HL-60 (cell line): ENCODE measurements around the gene ADAM12.

ENCODE experiments used
- DNase-seq, 2 experiments: peaks; one replicate each; pipeline ENCODE4 v3.0.0-alpha.2; 2010 to 2020; ENCODE audit warnings: low read depth in 1 of 2, low spot score in 1 of 2
- H3K27ac ChIP-seq: fragments of 250-450 bp; sonication (Bioruptor Pico); replicated peaks from 2 replicates; pipeline ENCODE4 v1.5.1; 2020; ENCODE audit warnings: mild to moderate bottlenecking, moderate library complexity
- H3K27me3 ChIP-seq: fragments of 250-450 bp; sonication (Bioruptor Pico); 2 replicates; pipeline ENCODE4 v1.5.1; 2021; ENCODE audit warnings: mild to moderate bottlenecking, moderate library complexity; ENCODE audit not compliant: insufficient read depth, poor library complexity, severe bottlenecking
- H3K4me3 ChIP-seq: replicated peaks from 2 replicates; pipeline ENCODE4 v1.5.1; 2011; ENCODE audit warnings: mild to moderate bottlenecking, control low read depth, low read length; ENCODE audit not compliant: insufficient read depth
- CTCF ChIP-seq: IDR thresholded peaks from one replicate; pipeline ENCODE4 v1.5.1; 2011; ENCODE audit warnings: low read length, control low read depth, inconsistent platforms; ENCODE audit not compliant: insufficient read depth
- GABPA ChIP-seq: IDR thresholded peaks from 2 replicates; pipeline ENCODE4 v1.6.1; 2012; ENCODE audit warnings: low read depth
- POLR2AphosphoS5 ChIP-seq: IDR thresholded peaks from 2 replicates; pipeline ENCODE4 v1.6.1; 2012; ENCODE audit warnings: low read depth
- REST ChIP-seq: IDR thresholded peaks from 2 replicates; pipeline ENCODE4 v1.6.1; 2012; ENCODE audit warnings: low read depth; ENCODE audit not compliant: insufficient replicate concordance
- SPI1 ChIP-seq: IDR thresholded peaks from 2 replicates; pipeline ENCODE4 v1.6.1; 2012; ENCODE audit warnings: low read depth, mild to moderate bottlenecking, borderline replicate concordance

The ADAM12 gene

GRCh38 chr10:126302476-126302756 lies 85.9 kb downstream of the ADAM12 start:
- Histone ChIP-seq H3K27me3 (no peaks in the 10 kb centered on the region), H3K4me3 (no peak overlapping the region), H3K27ac (no peak overlapping the region)
- no peak for DNase-seq
- TF ChIP-seq POLR2AphosphoS5 (no peak), CTCF (no peak), GABPA (no peak), SPI1 (no peak), REST (no peak)

GRCh38 chr10:126301701-126302475 lies 86.4 kb downstream of the ADAM12 start:
- DNase-seq, result no peak
- TF ChIP-seq SPI1 (no peak), POLR2AphosphoS5 (no peak), REST (no peak), GABPA (no peak), CTCF (no peak)
- no peaks in the 10 kb centered on the region for H3K27me3 ChIP-seq
- H3K27ac ChIP-seq, result no peak overlapping the region
- no peak overlapping the region for H3K4me3 ChIP-seq

GRCh38 chr10:126294451-126294850 lies 93.8 kb downstream of the ADAM12 start:
- no peak for TF ChIP-seq GABPA
- TF ChIP-seq SPI1, result no peak
- no peak for TF ChIP-seq CTCF
- no peak for TF ChIP-seq POLR2AphosphoS5
- no peak for TF ChIP-seq REST
- Histone ChIP-seq H3K27me3 (no peaks in the 10 kb centered on the region), H3K4me3 (no peak overlapping the region), H3K27ac (no peak overlapping the region)
- no peak for DNase-seq
